ENCODE measurements around the gene WDR44.

The WDR44 gene

GRCh38 chrX:118392716-118393115 is 46.8 kb downstream of the WDR44 start:
- DNase-seq (ENCODE audit: extremely low read depth, insufficient read length): no peak
- Histone ChIP-seq H3K27me3 (replicated peaks; ENCODE audit: control insufficient read depth, insufficient read depth, low read length) (no peaks in the 10 kb centered on the region), H3K36me3 (ENCODE audit: control insufficient read depth, insufficient read depth, low read length) (no peaks in the 10 kb centered on the region; the same call in 1 of the 2 replicates), H3K4me3 (replicated peaks; ENCODE audit: low read depth, low read length) (no peak overlapping the region)
- no peak for TF ChIP-seq CTCF (IDR thresholded peaks at IDR 0.05; ENCODE audit: insufficient read depth, low read length, poor library complexity, severe bottlenecking)

GRCh38 chrX:118396113-118396512 is 50.2 kb downstream of the WDR44 start:
- DNase-seq (ENCODE audit: extremely low read depth, insufficient read length): no peak
- Histone ChIP-seq H3K4me3 (replicated peaks; ENCODE audit: low read depth, low read length) (no peak overlapping the region), H3K36me3 (ENCODE audit: control insufficient read depth, insufficient read depth, low read length) (no peaks in the 10 kb centered on the region), H3K27me3 (replicated peaks; ENCODE audit: control insufficient read depth, insufficient read depth, low read length) (no peaks in the 10 kb centered on the region)
- TF ChIP-seq CTCF (IDR thresholded peaks at IDR 0.05; ENCODE audit: insufficient read depth, low read length, poor library complexity, severe bottlenecking): no peak

- H3K4me3 ChIP-seq (replicated peaks; ENCODE audit: low read depth, low read length): no peak overlapping the region
Measured at GRCh38 chrX:118418811-118419251, 72.9 kb downstream of the WDR44 start.

GRCh38 chrX:118420462-118420861 is 74.6 kb downstream of the WDR44 start:
- H3K27me3 ChIP-seq (replicated peaks; ENCODE audit: control insufficient read depth, insufficient read depth, low read length): no peaks in the 10 kb centered on the region
- DNase-seq (ENCODE audit: extremely low read depth, insufficient read length): no peak
- H3K4me3 ChIP-seq (replicated peaks; ENCODE audit: low read depth, low read length): no peak overlapping the region
- no peaks in the 10 kb centered on the region; the same call in 1 of the 2 replicates for H3K36me3 ChIP-seq (ENCODE audit: control insufficient read depth, insufficient read depth, low read length)
- TF ChIP-seq CTCF (IDR thresholded peaks at IDR 0.05; ENCODE audit: insufficient read depth, low read length, poor library complexity, severe bottlenecking): no peak

More at GRCh38 chrX:118418811-118419251, 72.9 kb downstream of the WDR44 start:
- Histone ChIP-seq H3K27me3 (replicated peaks; ENCODE audit: control insufficient read depth, insufficient read depth, low read length) (no peaks in the 10 kb centered on the region), H3K36me3 (ENCODE audit: control insufficient read depth, insufficient read depth, low read length) (no peaks in the 10 kb centered on the region; the same call in 1 of the 2 replicates)
- no peak for TF ChIP-seq CTCF (IDR thresholded peaks at IDR 0.05; ENCODE audit: insufficient read depth, low read length, poor library complexity, severe bottlenecking)
- no peak for DNase-seq (ENCODE audit: extremely low read depth, insufficient read length)

GRCh38 chrX:118423558-118423957 is 77.7 kb downstream of the WDR44 start:
- H3K27me3 ChIP-seq (replicated peaks; ENCODE audit: control insufficient read depth, insufficient read depth, low read length): no peaks in the 10 kb centered on the region
- no peak for TF ChIP-seq CTCF (IDR thresholded peaks at IDR 0.05; ENCODE audit: insufficient read depth, low read length, poor library complexity, severe bottlenecking)
- peak; percentile 35 for DNase-seq (ENCODE audit: extremely low read depth, insufficient read length)
- no peak overlapping the region for H3K4me3 ChIP-seq (replicated peaks; ENCODE audit: low read depth, low read length)
- H3K36me3 ChIP-seq (ENCODE audit: control insufficient read depth, insufficient read depth, low read length): no peaks in the 10 kb centered on the region; the same call in 1 of the 2 replicates

GRCh38 chrX:118432799-118433198 is 86.9 kb downstream of the WDR44 start:
- DNase-seq (ENCODE audit: extremely low read depth, insufficient read length): no peak
- no peaks in the 10 kb centered on the region for H3K36me3 ChIP-seq (ENCODE audit: control insufficient read depth, insufficient read depth, low read length)
- no peaks in the 10 kb centered on the region for H3K27me3 ChIP-seq (replicated peaks; ENCODE audit: control insufficient read depth, insufficient read depth, low read length)
- no peak for TF ChIP-seq CTCF (IDR thresholded peaks at IDR 0.05; ENCODE audit: insufficient read depth, low read length, poor library complexity, severe bottlenecking)
- no peak overlapping the region for H3K4me3 ChIP-seq (replicated peaks; ENCODE audit: low read depth, low read length)
